K562 (cell line): Measurements from ENCODE around the gene MYADML2. TPM values are rescaled to one million over a fixed set of nuclear protein-coding genes. Genes with fewer than 3 reads are reported as not detected.

Source experiments
- CHD2 ChIP-seq: IDR thresholded peaks from 2 replicates; pipeline ENCODE4 v1.6.1; 2011; ENCODE audit warnings: low read depth, low read length
- CTBP1 ChIP-seq: fragments of 450-650 bp; IDR thresholded peaks from 2 replicates; pipeline ENCODE4 v1.6.1; 2016; ENCODE audit warnings: borderline replicate concordance
- DIDO1 ChIP-seq: fragments of 450-650 bp; IDR thresholded peaks from 2 replicates; pipeline ENCODE4 v1.6.1; 2016; ENCODE audit warnings: low read depth, missing biosample characterization, missing genetic modification characterization
- ELF1 ChIP-seq: fragments of 200-800 bp; sonication (Bioruptor generic); IDR thresholded peaks from 2 replicates; pipeline ENCODE4 v1.6.1; 2016; ENCODE audit warnings: missing genetic modification characterization, missing compliant biosample characterization
- EP300 ChIP-seq: IDR thresholded peaks from 2 replicates; pipeline ENCODE4 v1.6.1; 2012; ENCODE audit warnings: low read length, improper control_type of control experiment
- HDAC2 ChIP-seq: fragments of 450-650 bp; IDR thresholded peaks from 2 replicates; pipeline ENCODE4 v1.6.1; 2016; ENCODE audit warnings: mild to moderate bottlenecking
- HOXB6 ChIP-seq: fragments of 250-450 bp; sonication (Bioruptor Pico); IDR thresholded peaks from 2 replicates; pipeline ENCODE4 v1.5.1; 2022; ENCODE audit warnings: mild to moderate bottlenecking, borderline replicate concordance
- JUND ChIP-seq, 2 experiments: IDR thresholded peaks; 2 replicates in 1 of 2; 3 replicates in 1 of 2; pipeline ENCODE4 v1.6.1; 2011; ENCODE audit warnings: borderline replicate concordance in 2 of 2, low read depth in 2 of 2, low read length in 2 of 2, improper control_type of control experiment in 1 of 2, missing biosample characterization in 1 of 2, missing genetic modification characterization in 1 of 2, missing genetic modification reagents in 1 of 2
- KLF1 ChIP-seq: fragments of 450-650 bp; IDR thresholded peaks from 2 replicates; pipeline ENCODE4 v1.6.1; 2016; ENCODE audit warnings: missing genetic modification characterization, missing compliant biosample characterization
- L3MBTL2 ChIP-seq: fragments of 450-650 bp; IDR thresholded peaks from 2 replicates; pipeline ENCODE4 v1.6.1; 2016; ENCODE audit warnings: mild to moderate bottlenecking, moderate library complexity
- MEF2D ChIP-seq: conservative IDR thresholded peaks from 2 replicates; pipeline ENCODE4 v1.6.1; 2016; ENCODE audit warnings: low read depth, missing genetic modification characterization, missing compliant biosample characterization
- NKRF ChIP-seq: fragments of 450-650 bp; IDR thresholded peaks from 2 replicates; pipeline ENCODE4 v1.6.1; 2016; ENCODE audit warnings: borderline replicate concordance
- NRF1 ChIP-seq, 2 experiments: fragments of 450-650 bp; IDR thresholded peaks in 1 of 2; conservative IDR thresholded peaks in 1 of 2; 2 replicates each; pipeline ENCODE4 v1.6.1; 2014; ENCODE audit warnings: mild to moderate bottlenecking in 2 of 2
- RBM15 ChIP-seq: fragments of 200-400 bp; formaldehyde crosslinking; IDR thresholded peaks from 2 replicates; pipeline ENCODE4 v1.6.1; 2018; ENCODE audit warnings: mild to moderate bottlenecking, low read length, moderate library complexity; ENCODE audit not compliant: insufficient read depth
- RCOR1 ChIP-seq, 2 experiments: IDR thresholded peaks; 2 replicates each; pipeline ENCODE4 v1.6.1; 2012; ENCODE audit warnings: low read depth in 2 of 2, low read length in 2 of 2, borderline replicate concordance in 1 of 2, improper control_type of control experiment in 1 of 2
- SIN3A ChIP-seq, 2 experiments: fragments of 150-350 bp in 1 of 2; IDR thresholded peaks; 2 replicates each; pipeline ENCODE4 v1.6.1; 2011 to 2016; ENCODE audit warnings: borderline replicate concordance in 2 of 2, low read depth in 2 of 2, low read length in 2 of 2, mild to moderate bottlenecking in 2 of 2, moderate library complexity in 2 of 2; ENCODE audit not compliant: control insufficient read depth in 1 of 2
- SMARCE1 ChIP-seq: fragments of 450-650 bp; IDR thresholded peaks from 2 replicates; pipeline ENCODE4 v1.7.1; 2016; ENCODE audit warnings: mild to moderate bottlenecking
- SRSF1 ChIP-seq: fragments of 200-400 bp; formaldehyde crosslinking; IDR thresholded peaks from 2 replicates; pipeline ENCODE4 v1.6.1; 2017; ENCODE audit warnings: mild to moderate bottlenecking, low read depth, low read length, moderate library complexity
- TCFL5 ChIP-seq: fragments of 250-450 bp; sonication (Bioruptor Pico); conservative IDR thresholded peaks from 2 replicates; pipeline ENCODE4 v1.6.1; 2021; ENCODE audit warnings: mild to moderate bottlenecking, moderate library complexity, matching md5 sums
- YY1 ChIP-seq, 3 experiments: IDR thresholded peaks; 2 replicates each; pipeline ENCODE4 v1.6.1; 2011; ENCODE audit warnings: low read length in 2 of 3, mild to moderate bottlenecking in 2 of 3, moderate library complexity in 2 of 3, borderline replicate concordance in 1 of 3, control low read depth in 1 of 3, low read depth in 1 of 3; ENCODE audit not compliant: insufficient read depth in 3 of 3, insufficient replicate concordance in 2 of 3, control insufficient read depth in 1 of 3, insufficient read length in 1 of 3; ENCODE audit errors: extremely low read depth in 1 of 3
- ZBTB9 ChIP-seq: fragments of 450-650 bp; formaldehyde crosslinking; IDR thresholded peaks from 2 replicates; pipeline ENCODE4 v1.4.0; 2020; ENCODE audit warnings: mild to moderate bottlenecking, moderate library complexity
- ZEB2 ChIP-seq: fragments of 450-650 bp; IDR thresholded peaks from 2 replicates; pipeline ENCODE4 v1.6.1; 2016
- ZFX ChIP-seq: sonication (generic); formaldehyde crosslinking; IDR thresholded peaks from 2 replicates; pipeline ENCODE4 v1.8.0; 2022; ENCODE audit warnings: mild to moderate bottlenecking, missing genetic modification reagents, moderate library complexity
- polyA plus RNA-seq, 8 experiments: library from polyadenylated mRNA; depleted of rRNA in 4 of 8; stranded (reverse) in 5 of 8; unstranded in 3 of 8; fragments of >200 nt; fragmentation: Nextera tagmentation in 2 of 8; fragmentation: Illumina TruSeq in 1 of 8; extraction: Ambion mirVana in 2 of 8; extraction: Trizol in 1 of 8; gene quantifications; 2 replicates each; pipeline versions ENCODE4 v1.2.1 to v1.2.3, GENCODE V29; 2011 to 2014; ENCODE audit warnings: inconsistent platforms in 1 of 8, missing spikeins in 1 of 8
- total RNA-seq, 7 experiments: library from RNA; depleted of rRNA in 6 of 7; stranded (reverse); fragments of >200 nt in 6 of 7; fragmentation: Illumina TruSeq in 2 of 7; extraction: Trizol in 2 of 7; gene quantifications; 2 replicates each; pipeline versions ENCODE4 v1.2.1 to v1.2.3, GENCODE V29; 2011 to 2021; ENCODE audit warnings: low replicate concordance in 1 of 7

Gene MYADML2
- total and polyA plus RNA-seq, 9 of the 15 experiments (the other 6 are each of a cell fraction or from before 2014, with no cell fraction given): not detected

- no peak for TF ChIP-seq CHD2
- TF ChIP-seq ZFX (CRISPR knock-in tag): peak; percentile 10; the same call in 1 of the 2 replicates
- no peak for TF ChIP-seq KLF1 (tag)
- TF ChIP-seq RBM15: no peak
- TF ChIP-seq HDAC2: peak; percentile 25; the same call in 1 of the 2 replicates
- peak; percentile 82 for TF ChIP-seq EP300
- no peak for TF ChIP-seq ZBTB9 (CRISPR knock-in tag)
- 0 out of 2 replicates have a peak, but pooled peaks have one; percentile 44 for TF ChIP-seq L3MBTL2
- peak; percentile 64 for TF ChIP-seq ELF1 (tag)
- 0 out of 2 replicates have a peak, but pooled peaks have one; percentile 22 for TF ChIP-seq SMARCE1
- TF ChIP-seq JUND (IDR thresholded peaks at IDR 0.05; ENCODE audit: borderline replicate concordance, low read depth, low read length): no peak; the same call in 1 of the 2 replicates
- peak; percentile 9; the same call in 1 of the 3 replicates for TF ChIP-seq JUND (tag; IDR thresholded peaks at IDR 0.05; ENCODE audit: borderline replicate concordance, low read depth, low read length)
- no peak for TF ChIP-seq TCFL5 (CRISPR knock-in tag)
- 0 out of 4 replicates have a peak, but pooled peaks of 1 of the 2 experiments have one; percentile 9 for TF ChIP-seq NRF1 (conservative IDR thresholded peaks at IDR 0.05 in 1 of 2, IDR thresholded peaks at IDR 0.05 in 1 of 2)
- TF ChIP-seq YY1 (IDR thresholded peaks at IDR 0.05; ENCODE audit: borderline replicate concordance in 1 of 3, control insufficient read depth in 1 of 3, extremely low read depth in 1 of 3, insufficient read depth in 3 of 3, insufficient read length in 1 of 3, insufficient replicate concordance in 2 of 3, low read depth in 1 of 3, low read length in 2 of 3): no peak
- TF ChIP-seq ZEB2: 0 out of 2 replicates have a peak, but pooled peaks have one; percentile 19
- TF ChIP-seq CTBP1: peak; percentile 47; the same call in 1 of the 2 replicates
- TF ChIP-seq HOXB6 (CRISPR knock-in tag): no peak
- no peak for TF ChIP-seq SRSF1
- peak in 1 of 2 experiments; percentile 50; a peak in 2 of 4 replicates for TF ChIP-seq RCOR1 (IDR thresholded peaks at IDR 0.05; ENCODE audit: borderline replicate concordance in 1 of 2, low read depth in 2 of 2, low read length in 2 of 2)
- TF ChIP-seq NKRF: 0 out of 2 replicates have a peak, but pooled peaks have one; percentile 53
- no peak for TF ChIP-seq MEF2D (tag)
- TF ChIP-seq SIN3A (IDR thresholded peaks at IDR 0.05; ENCODE audit: borderline replicate concordance in 2 of 2, control insufficient read depth in 1 of 2, low read depth in 2 of 2, low read length in 2 of 2): peak in 1 of 2 experiments; percentile 4; a peak in 1 of 4 replicates
- TF ChIP-seq DIDO1 (tag): peak; percentile 40; the same call in 1 of the 2 replicates
Measured at GRCh38 chr17:81909966-81910839, 36.8 kb downstream of the MYADML2 start (continued).
